Stomach (tissue), 9 donors: ENCODE data around the gene SNRNP25. TPM values are rescaled to one million over a fixed set of nuclear protein-coding genes. Genes with fewer than 3 reads are reported as not detected.

Experiments used
- DNase-seq, 2 donors: peaks; one replicate each; pipeline versions ENCODE4 v3.0.0 to v3.0.0-alpha.2; 2013 to 2019
- H3K27ac ChIP-seq, 5 donors: fragments of 200-600 bp in 4 of 5; sonication (generic) in 4 of 5; one replicate each; pipeline ENCODE4 v1.5.1; 2013 to 2019; ENCODE audit warnings: mild to moderate bottlenecking in 1 of 5, moderate library complexity in 1 of 5
- H3K27me3 ChIP-seq, 3 donors: fragments of 200-600 bp; sonication (generic); one replicate each; pipeline ENCODE4 v1.5.1; 2017 to 2019; ENCODE audit warnings: mixed run types in 1 of 3
- H3K36me3 ChIP-seq, 4 donors: fragments of 200-600 bp; sonication (generic); 1 replicate in 3 of 4; 2 replicates in 1 of 4; pipeline ENCODE4 v1.5.1; 2016 to 2019
- H3K4me1 ChIP-seq, 4 donors: fragments of 200-600 bp; sonication (generic); one replicate each; pipeline ENCODE4 v1.5.1; 2016 to 2019
- H3K4me3 ChIP-seq, 4 donors: fragments of 200-600 bp; sonication (generic) in 3 of 4; one replicate each; pipeline ENCODE4 v1.5.1; 2016 to 2019; ENCODE audit warnings: mild to moderate bottlenecking in 1 of 4
- H3K9me3 ChIP-seq, 4 donors: fragments of 200-600 bp; sonication (generic); one replicate each; pipeline ENCODE4 v1.5.1; 2016 to 2019
- EP300 ChIP-seq: sonication (generic); formaldehyde crosslinking; IDR thresholded peaks from one replicate; pipeline ENCODE4 v1.6.1; 2017; ENCODE audit warnings: antibody characterized with exemption
- POLR2A ChIP-seq, 4 donors: fragments of 450-650 bp; IDR thresholded peaks; one replicate each; pipeline ENCODE4 v1.6.1; 2016; ENCODE audit warnings: antibody characterized with exemption in 4 of 4, control low read depth in 2 of 4, mild to moderate bottlenecking in 1 of 4, moderate library complexity in 1 of 4
- POLR2AphosphoS5 ChIP-seq, 3 donors: sonication (generic); formaldehyde crosslinking; IDR thresholded peaks; one replicate each; pipeline ENCODE4 v1.6.1; 2016; ENCODE audit warnings: antibody characterized with exemption in 3 of 3
- WGBS, 5 donors: extraction: QIAGEN DNeasy Blood & Tissue Kit in 3 of 5; methylation state at CpG; one replicate each; pipeline versions ENCODE4 v1.1.5 to v1.1.7; 2013 to 2018; 5-methylcytosine and 5-hydroxymethylcytosine counted together
- intact Hi-C: fragments of 100-400 bp; cut with DNase I; formaldehyde crosslinking; loops from one replicate; pipeline ENCODE4 v1.15.1; 2023; ENCODE audit warnings: low total_unique reads
- polyA plus RNA-seq, 3 donors: library from polyadenylated mRNA; stranded (reverse); fragments of 200-250 nt; gene quantifications; one replicate each; pipeline ENCODE4 v1.2.3, GENCODE V29; 2013
- total RNA-seq, 5 donors: library from RNA; depleted of rRNA; stranded (reverse); fragments of >200 nt; gene quantifications; one replicate each; pipeline versions ENCODE4 v1.1.0 to v1.2.3, GENCODE V29; 2014 to 2016
- TF ChIP-seq, protein P1 (sequence below), 7 experiments: fragments of 450-650 bp in 4 of 7; fragments of 200-600 bp in 3 of 7; sonication (generic) in 3 of 7; IDR thresholded peaks; one replicate each; pipeline ENCODE4 v1.5.1; 2016 to 2019; ENCODE audit warnings: antibody characterized with exemption in 7 of 7, control low read depth in 2 of 7, mild to moderate bottlenecking in 1 of 7
- donor health status: healthy with polysubstance abuse.
- donor health status: Bipolar disorder and iron deficiency.
- donor health status: healthy.

SNRNP25 gene
- total and polyA plus RNA-seq, 8 donors = 2.3 to 40.2 (median 19.3) TPM

DNA sequence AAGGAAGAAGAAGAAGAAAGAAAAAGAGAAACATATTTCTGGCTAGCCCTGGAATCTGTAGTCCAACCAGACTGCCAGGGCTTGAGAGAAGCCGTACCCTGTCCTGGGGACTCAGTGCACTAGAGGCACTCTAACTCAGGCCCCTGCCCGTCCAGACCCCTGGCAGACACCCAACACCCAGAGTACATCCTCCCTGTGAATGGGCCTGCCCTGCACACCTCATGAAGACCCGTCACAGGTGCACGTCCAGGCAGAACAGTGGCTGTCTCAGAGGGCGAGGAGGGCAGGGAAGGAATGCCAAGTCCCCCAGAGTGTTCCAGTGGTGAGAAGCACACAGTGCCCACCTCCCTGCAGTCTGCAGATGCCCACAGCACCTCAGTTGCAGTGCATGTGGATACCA, 47.4 kb downstream of the SNRNP25 start:
- Histone ChIP-seq H3K27me3 (no peaks in the 10 kb centered on the region), H3K4me1 (peaks cover 0 to 24% (median 15%) of the 10 kb centered on the region in 4 donors), H3K4me3 (no peak overlapping the region), H3K36me3 (peaks cover 7 to 54% (median 47%) of the 10 kb centered on the region in 4 donors), H3K9me3 (no peaks in the 10 kb centered on the region), H3K27ac (peak overlapping the region in 2 of 5 donors; percentile 11 to 57)
- TF ChIP-seq, protein P1, sequence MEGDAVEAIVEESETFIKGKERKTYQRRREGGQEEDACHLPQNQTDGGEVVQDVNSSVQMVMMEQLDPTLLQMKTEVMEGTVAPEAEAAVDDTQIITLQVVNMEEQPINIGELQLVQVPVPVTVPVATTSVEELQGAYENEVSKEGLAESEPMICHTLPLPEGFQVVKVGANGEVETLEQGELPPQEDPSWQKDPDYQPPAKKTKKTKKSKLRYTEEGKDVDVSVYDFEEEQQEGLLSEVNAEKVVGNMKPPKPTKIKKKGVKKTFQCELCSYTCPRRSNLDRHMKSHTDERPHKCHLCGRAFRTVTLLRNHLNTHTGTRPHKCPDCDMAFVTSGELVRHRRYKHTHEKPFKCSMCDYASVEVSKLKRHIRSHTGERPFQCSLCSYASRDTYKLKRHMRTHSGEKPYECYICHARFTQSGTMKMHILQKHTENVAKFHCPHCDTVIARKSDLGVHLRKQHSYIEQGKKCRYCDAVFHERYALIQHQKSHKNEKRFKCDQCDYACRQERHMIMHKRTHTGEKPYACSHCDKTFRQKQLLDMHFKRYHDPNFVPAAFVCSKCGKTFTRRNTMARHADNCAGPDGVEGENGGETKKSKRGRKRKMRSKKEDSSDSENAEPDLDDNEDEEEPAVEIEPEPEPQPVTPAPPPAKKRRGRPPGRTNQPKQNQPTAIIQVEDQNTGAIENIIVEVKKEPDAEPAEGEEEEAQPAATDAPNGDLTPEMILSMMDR (IDR thresholded peaks at IDR 0.05) = no peak
- TF ChIP-seq POLR2AphosphoS5 (IDR thresholded peaks at IDR 0.05) = no peak
- TF ChIP-seq POLR2A (IDR thresholded peaks at IDR 0.05) = no peak
- TF ChIP-seq EP300 = no peak
- intact Hi-C loops = no loop called here
- DNase-seq = no peak
- WGBS, 5 donors = 82 to 90% (median 89%) methylated on average over 4 to 5 of the region's 5 CpGs

DNA sequence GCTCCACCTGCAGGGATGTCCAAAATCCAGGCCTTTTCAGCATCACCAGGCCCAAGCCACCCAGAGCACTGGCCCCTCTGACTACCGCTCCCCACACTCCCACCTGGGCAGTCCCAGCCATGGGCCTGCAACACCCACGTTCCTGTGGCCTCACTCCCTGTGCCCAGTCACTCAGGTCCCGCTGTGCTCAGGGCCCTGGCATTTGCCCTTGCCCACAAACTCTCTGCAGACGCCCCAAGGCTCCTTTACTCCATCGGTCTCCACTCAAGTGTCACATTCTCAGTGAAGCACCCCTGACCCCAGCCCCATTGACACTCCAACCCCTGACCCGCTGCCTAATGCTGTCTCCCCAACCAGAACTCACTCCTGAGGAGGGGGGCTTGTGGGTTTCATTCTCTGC, 48.0 kb downstream of the SNRNP25 start:
- peak overlapping the region in 4 of 5 donors; percentile 11 to 57 (median 32) for H3K27ac ChIP-seq
- intact Hi-C loops = no loop called here
- peaks cover 0 to 24% (median 14%) of the 10 kb centered on the region in 4 donors for H3K4me1 ChIP-seq
- DNase-seq = no peak
- H3K4me3 ChIP-seq = no peak overlapping the region
- no peak for TF ChIP-seq EP300
- TF ChIP-seq, protein P1 (IDR thresholded peaks at IDR 0.05) = no peak
- no peak for TF ChIP-seq POLR2AphosphoS5 (IDR thresholded peaks at IDR 0.05)
- no peak for TF ChIP-seq POLR2A (IDR thresholded peaks at IDR 0.05)
- peaks cover 7 to 57% (median 49%) of the 10 kb centered on the region in 4 donors for H3K36me3 ChIP-seq
- WGBS, 5 donors = 84 to 96% (median 90%) methylated on average over 6 of the region's 6 CpGs
- no peaks in the 10 kb centered on the region for H3K9me3 ChIP-seq
- no peaks in the 10 kb centered on the region for H3K27me3 ChIP-seq

DNA sequence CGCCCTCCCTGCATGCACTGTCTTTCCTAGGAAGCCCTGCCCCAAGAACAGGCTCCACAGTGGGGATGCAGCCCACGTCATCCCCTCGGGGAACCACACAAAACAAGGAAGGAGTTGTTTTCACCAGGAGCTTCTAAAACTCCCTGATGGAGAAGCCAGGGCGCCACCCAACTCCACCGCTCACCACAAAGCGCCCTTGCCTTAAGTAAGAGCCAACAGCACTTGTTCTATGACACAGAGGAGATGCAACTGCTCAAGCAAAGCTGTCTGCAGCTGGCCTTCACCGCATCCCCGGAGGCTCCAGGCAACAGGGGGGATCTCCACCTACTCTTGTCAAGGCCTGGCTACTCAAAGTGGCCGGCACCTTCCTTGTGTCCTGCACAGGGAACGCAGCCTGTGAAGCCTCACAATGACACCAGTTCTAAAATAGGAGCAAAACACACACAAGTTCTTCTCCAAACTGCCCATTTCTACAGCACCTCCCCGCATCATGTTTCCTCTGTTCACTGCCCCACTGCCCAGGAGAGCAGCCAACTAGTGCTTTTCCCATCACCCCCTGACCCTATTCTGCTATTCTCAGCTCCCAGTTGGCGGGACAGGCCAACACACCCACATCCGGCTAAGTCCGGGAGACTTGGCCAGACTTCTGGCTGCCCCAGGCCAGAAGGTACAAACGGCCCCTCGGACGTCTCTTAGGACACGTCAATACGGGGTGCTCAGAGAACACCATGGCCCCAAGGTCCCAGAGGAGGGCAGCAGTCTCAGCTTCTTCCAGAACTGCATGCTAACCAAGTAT, 48.6 kb downstream of the SNRNP25 start:
- Histone ChIP-seq H3K27ac (peak overlapping the region in 4 of 5 donors; percentile 11 to 57 (median 42)), H3K36me3 (peaks cover 7 to 57% (median 51%) of the 10 kb centered on the region in 4 donors), H3K27me3 (no peaks in the 10 kb centered on the region), H3K9me3 (no peaks in the 10 kb centered on the region), H3K4me1 (peaks cover 0 to 23% (median 9%) of the 10 kb centered on the region in 4 donors), H3K4me3 (no peak overlapping the region)
- DNase-seq = peak in 1 of 2 donors; percentile 43
- 63 to 78% (median 74%) methylated on average over 19 of the region's 19 CpGs for WGBS, 5 donors
- intact Hi-C loops = no loop called here
- TF ChIP-seq, protein P1 (IDR thresholded peaks at IDR 0.05) = no peak
- TF ChIP-seq EP300 (no peak), POLR2AphosphoS5 (IDR thresholded peaks at IDR 0.05) (no peak), POLR2A (IDR thresholded peaks at IDR 0.05) (no peak)

DNA sequence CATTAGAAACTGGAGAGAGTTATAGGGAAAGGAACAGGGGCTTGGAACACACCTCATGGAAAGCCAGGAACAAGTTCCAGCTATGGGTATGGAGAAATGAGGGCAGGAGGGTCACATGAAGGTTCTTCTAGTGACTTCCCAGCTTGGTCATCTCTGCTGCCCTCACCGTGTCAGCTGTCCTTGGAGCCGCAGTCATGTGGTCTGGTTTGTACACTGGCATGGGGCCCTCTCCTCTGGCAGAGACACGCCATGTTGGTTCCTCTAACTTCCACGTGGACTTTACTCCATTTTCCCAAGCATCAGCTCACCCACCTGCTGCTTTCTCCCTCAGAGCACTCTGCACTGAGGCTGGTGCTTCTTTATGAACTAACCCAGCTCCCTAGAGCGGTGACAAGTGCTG, 50.7 kb downstream of the SNRNP25 start:
- Histone ChIP-seq H3K27me3 (no peaks in the 10 kb centered on the region), H3K9me3 (no peaks in the 10 kb centered on the region), H3K4me1 (peaks cover 0 to 19% (median 7%) of the 10 kb centered on the region in 4 donors), H3K36me3 (peaks cover 9 to 58% (median 44%) of the 10 kb centered on the region in 4 donors), H3K4me3 (no peak overlapping the region), H3K27ac (no peak overlapping the region)
- no peak for DNase-seq
- WGBS, 5 donors = 83 to 89% (median 86%) methylated on average over 4 to 5 of the region's 5 CpGs
- intact Hi-C loops = no loop called here
- TF ChIP-seq, protein P1 (IDR thresholded peaks at IDR 0.05) = no peak
- TF ChIP-seq POLR2A (IDR thresholded peaks at IDR 0.05) (no peak), EP300 (no peak), POLR2AphosphoS5 (IDR thresholded peaks at IDR 0.05) (no peak)
